BE2C (cell line): ENCODE data around the gene RIMBP3B. TPM values are rescaled to one million over a fixed set of nuclear protein-coding genes. Genes with fewer than 3 reads are reported as not detected.
"Not testable (repeated sequence)": the region's sequence is repeated elsewhere in the genome, so short reads cannot be mapped to it uniquely, and the experiment has no call there.

Experiments used
- DNase-seq: peaks from one replicate; pipeline ENCODE4 v3.0.0-alpha.2; 2020
- H3K27me3 ChIP-seq: fragments of 250-450 bp; sonication (Bioruptor Pico); 2 replicates; pipeline ENCODE4 v1.5.1; 2020; ENCODE audit warnings: mild to moderate bottlenecking
- H3K36me3 ChIP-seq: fragments of 250-450 bp; sonication (Bioruptor Pico); 2 replicates; pipeline ENCODE4 v1.5.1; 2020; ENCODE audit warnings: mild to moderate bottlenecking
- H3K4me1 ChIP-seq: fragments of 250-450 bp; sonication (Bioruptor Pico); 2 replicates; pipeline ENCODE4 v1.5.1; 2020
- H3K4me3 ChIP-seq: 2 replicates; pipeline ENCODE4 v1.5.1; 2011; ENCODE audit warnings: low read depth, low read length
- H3K9me3 ChIP-seq: fragments of 250-450 bp; sonication (Bioruptor Pico); 2 replicates; pipeline ENCODE4 v1.5.1; 2020
- polyA plus RNA-seq: library from polyadenylated mRNA; unstranded; fragments of >200 nt; gene quantifications from one replicate; pipeline ENCODE4 v1.2.1, GENCODE V29; 2012; ENCODE audit warnings: low read depth, missing spikeins; ENCODE audit not compliant: insufficient read length, insufficient read depth

The RIMBP3B gene
- 0.20 TPM for polyA plus RNA-seq

- H3K36me3 ChIP-seq, H3K9me3 ChIP-seq, H3K4me1 ChIP-seq, DNase-seq, H3K27me3 ChIP-seq, H3K4me3 ChIP-seq: not testable (repeated sequence)
Observed at GRCh38 chr22:21383701-21384467, at the start of gene RIMBP3B. Gene RIMBP3B (plus strand): TSS chr22:21383751. CDS start chr22:21383859, 108 bp downstream.

GRCh38 chr22:21357527-21357926, 26.0 kb upstream of the RIMBP3B start:
- not testable (repeated sequence) for H3K9me3 ChIP-seq

GRCh38 chr22:21360525-21360924, 23.0 kb upstream of the RIMBP3B start:
- H3K27me3 ChIP-seq, H3K4me1 ChIP-seq, H3K9me3 ChIP-seq, DNase-seq, H3K36me3 ChIP-seq, H3K4me3 ChIP-seq: not testable (repeated sequence)

More at GRCh38 chr22:21357527-21357926, 26.0 kb upstream of the RIMBP3B start:
- not testable (repeated sequence) for DNase-seq, H3K4me3 ChIP-seq, H3K27me3 ChIP-seq, H3K36me3 ChIP-seq, H3K4me1 ChIP-seq

- H3K4me1 ChIP-seq, H3K36me3 ChIP-seq, H3K4me3 ChIP-seq, DNase-seq, H3K9me3 ChIP-seq, H3K27me3 ChIP-seq: not testable (repeated sequence)
Observed at GRCh38 chr22:21362473-21362872, 21.1 kb upstream of the RIMBP3B start.

- not testable (repeated sequence) for H3K4me3 ChIP-seq, H3K27me3 ChIP-seq, H3K4me1 ChIP-seq, H3K9me3 ChIP-seq, H3K36me3 ChIP-seq, DNase-seq
Observed at GRCh38 chr22:21363061-21363460, 20.5 kb upstream of the RIMBP3B start.

GRCh38 chr22:21363803-21364202, 19.7 kb upstream of the RIMBP3B start:
- not testable (repeated sequence) for H3K4me3 ChIP-seq, H3K9me3 ChIP-seq, H3K36me3 ChIP-seq, H3K27me3 ChIP-seq, DNase-seq, H3K4me1 ChIP-seq

GRCh38 chr22:21364362-21364761, 19.2 kb upstream of the RIMBP3B start:
- not testable (repeated sequence) for H3K4me1 ChIP-seq, DNase-seq

GRCh38 chr22:21365337-21365736, 18.2 kb upstream of the RIMBP3B start:
- DNase-seq, H3K36me3 ChIP-seq, H3K9me3 ChIP-seq, H3K27me3 ChIP-seq, H3K4me3 ChIP-seq, H3K4me1 ChIP-seq: not testable (repeated sequence)

More at GRCh38 chr22:21364362-21364761, 19.2 kb upstream of the RIMBP3B start:
- H3K4me3 ChIP-seq, H3K36me3 ChIP-seq, H3K9me3 ChIP-seq, H3K27me3 ChIP-seq: not testable (repeated sequence)

GRCh38 chr22:21368603-21369310, 14.8 kb upstream of the RIMBP3B start:
- not testable (repeated sequence) for H3K27me3 ChIP-seq, H3K9me3 ChIP-seq, H3K4me3 ChIP-seq, H3K4me1 ChIP-seq, H3K36me3 ChIP-seq, DNase-seq

- H3K4me1 ChIP-seq, H3K4me3 ChIP-seq, DNase-seq, H3K27me3 ChIP-seq, H3K9me3 ChIP-seq, H3K36me3 ChIP-seq: not testable (repeated sequence)
Observed at GRCh38 chr22:21375880-21376279, 7.7 kb upstream of the RIMBP3B start.

- H3K4me3 ChIP-seq, DNase-seq, H3K36me3 ChIP-seq, H3K27me3 ChIP-seq, H3K9me3 ChIP-seq, H3K4me1 ChIP-seq: not testable (repeated sequence)
Observed at GRCh38 chr22:21384468-21385357, 1.2 kb downstream of the RIMBP3B start.

- not testable (repeated sequence) for H3K4me1 ChIP-seq, DNase-seq, H3K9me3 ChIP-seq, H3K36me3 ChIP-seq, H3K4me3 ChIP-seq, H3K27me3 ChIP-seq
Observed at GRCh38 chr22:21389480-21389879, 5.9 kb downstream of the RIMBP3B start.

GRCh38 chr22:21390013-21390412, 6.5 kb downstream of the RIMBP3B start:
- not testable (repeated sequence) for DNase-seq, H3K36me3 ChIP-seq, H3K9me3 ChIP-seq, H3K27me3 ChIP-seq, H3K4me3 ChIP-seq, H3K4me1 ChIP-seq

- H3K4me1 ChIP-seq, H3K27me3 ChIP-seq, H3K36me3 ChIP-seq, H3K4me3 ChIP-seq, H3K9me3 ChIP-seq, DNase-seq: not testable (repeated sequence)
Observed at GRCh38 chr22:21394613-21395012, 11.1 kb downstream of the RIMBP3B start.

GRCh38 chr22:21401197-21401969, 17.8 kb downstream of the RIMBP3B start:
- not testable (repeated sequence) for H3K27me3 ChIP-seq, DNase-seq, H3K36me3 ChIP-seq, H3K4me3 ChIP-seq, H3K4me1 ChIP-seq, H3K9me3 ChIP-seq
